GM18520 (cell line): ENCODE data around the gene HSD17B3.
"Not testable (repeated sequence)": the region's sequence is repeated elsewhere in the genome, so short reads cannot be mapped to it uniquely, and the experiment has no call there.

Source experiments
- ATAC-seq: cut with Tn5 transposase; IDR thresholded peaks from one replicate; pipeline ENCODE4 v1.9.1; 2021; ENCODE audit not compliant: unreplicated experiment

The HSD17B3 gene

GRCh38 chr9:96201140-96201539 lies 100.8 kb downstream of the HSD17B3 start:
- ATAC-seq = no peak

- ATAC-seq = no peak
Observed at GRCh38 chr9:96199006-96199405, 103.0 kb downstream of the HSD17B3 start.

- ATAC-seq = no peak
Observed at GRCh38 chr9:96195541-96195940, 106.4 kb downstream of the HSD17B3 start.

- ATAC-seq = no peak
Observed at GRCh38 chr9:96193236-96193755, 108.7 kb downstream of the HSD17B3 start.

GRCh38 chr9:96192710-96193109 lies 109.3 kb downstream of the HSD17B3 start:
- no peak for ATAC-seq

- ATAC-seq = no peak
Observed at GRCh38 chr9:96189995-96190394, 112.0 kb downstream of the HSD17B3 start.

GRCh38 chr9:96189581-96189980 lies 112.4 kb downstream of the HSD17B3 start:
- ATAC-seq = not testable (repeated sequence)

GRCh38 chr9:96188571-96188970 lies 113.4 kb downstream of the HSD17B3 start:
- ATAC-seq = no peak

- no peak for ATAC-seq
Observed at GRCh38 chr9:96187151-96187555, 114.8 kb downstream of the HSD17B3 start.

- no peak for ATAC-seq
Observed at GRCh38 chr9:96186591-96187011, 115.4 kb downstream of the HSD17B3 start.

- ATAC-seq = no peak
Observed at GRCh38 chr9:96185518-96186156, 116.3 kb downstream of the HSD17B3 start.
